ENCODE measurements around the gene DDX10.

DNA sequence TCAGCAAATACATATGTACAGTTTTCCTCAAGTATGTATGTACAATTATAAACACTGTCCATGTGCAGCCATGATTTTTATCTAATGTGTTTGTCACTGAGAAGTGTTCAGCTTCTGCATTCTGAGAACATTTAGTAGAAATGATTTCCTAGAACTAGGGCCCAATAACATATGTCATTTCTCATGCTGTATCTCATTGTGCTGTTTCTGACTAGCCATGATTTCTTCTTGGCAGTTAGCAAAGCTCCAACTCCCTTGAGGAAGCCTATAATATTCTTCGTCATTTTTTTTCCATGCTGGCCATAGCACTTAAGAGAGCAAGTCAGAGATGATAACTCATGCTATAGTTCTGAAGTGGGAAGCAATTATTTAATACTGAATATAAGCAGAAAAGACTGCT lies 187.8 kb downstream of the DDX10 start:
- TF ChIP-seq, protein P1, sequence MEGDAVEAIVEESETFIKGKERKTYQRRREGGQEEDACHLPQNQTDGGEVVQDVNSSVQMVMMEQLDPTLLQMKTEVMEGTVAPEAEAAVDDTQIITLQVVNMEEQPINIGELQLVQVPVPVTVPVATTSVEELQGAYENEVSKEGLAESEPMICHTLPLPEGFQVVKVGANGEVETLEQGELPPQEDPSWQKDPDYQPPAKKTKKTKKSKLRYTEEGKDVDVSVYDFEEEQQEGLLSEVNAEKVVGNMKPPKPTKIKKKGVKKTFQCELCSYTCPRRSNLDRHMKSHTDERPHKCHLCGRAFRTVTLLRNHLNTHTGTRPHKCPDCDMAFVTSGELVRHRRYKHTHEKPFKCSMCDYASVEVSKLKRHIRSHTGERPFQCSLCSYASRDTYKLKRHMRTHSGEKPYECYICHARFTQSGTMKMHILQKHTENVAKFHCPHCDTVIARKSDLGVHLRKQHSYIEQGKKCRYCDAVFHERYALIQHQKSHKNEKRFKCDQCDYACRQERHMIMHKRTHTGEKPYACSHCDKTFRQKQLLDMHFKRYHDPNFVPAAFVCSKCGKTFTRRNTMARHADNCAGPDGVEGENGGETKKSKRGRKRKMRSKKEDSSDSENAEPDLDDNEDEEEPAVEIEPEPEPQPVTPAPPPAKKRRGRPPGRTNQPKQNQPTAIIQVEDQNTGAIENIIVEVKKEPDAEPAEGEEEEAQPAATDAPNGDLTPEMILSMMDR (IDR thresholded peaks at IDR 0.05; ENCODE audit: low read depth, low read length): no peak
- TF ChIP-seq POLR2A (IDR thresholded peaks at IDR 0.05; ENCODE audit: extremely low read depth, insufficient read length): no peak
- TF ChIP-seq, protein P2, sequence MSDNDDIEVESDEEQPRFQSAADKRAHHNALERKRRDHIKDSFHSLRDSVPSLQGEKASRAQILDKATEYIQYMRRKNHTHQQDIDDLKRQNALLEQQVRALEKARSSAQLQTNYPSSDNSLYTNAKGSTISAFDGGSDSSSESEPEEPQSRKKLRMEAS (IDR thresholded peaks at IDR 0.05; ENCODE audit: low read depth, low read length): no peak

Measured in NB4 (cell line).